Measurements from ENCODE around the gene DDX39A.

GRCh38 chr19:14449321-14449720, 30.2 kb upstream of the DDX39A start:
- TF ChIP-seq POLR2A (IDR thresholded peaks at IDR 0.05; ENCODE audit: low read depth, low read length) (no peak), TAF1 (IDR thresholded peaks at IDR 0.05; ENCODE audit: borderline replicate concordance, low read depth, low read length) (no peak)
